ENCODE measurements around the gene PTGDS. TPM values are rescaled to one million over a fixed set of nuclear protein-coding genes. Genes with fewer than 3 reads are reported as not detected.

Gene PTGDS
- total and polyA plus RNA-seq, 2 donors (not counting 1 experiment from before 2014, with no cell fraction given), result 0.13 TPM; not detected in 1

DNA sequence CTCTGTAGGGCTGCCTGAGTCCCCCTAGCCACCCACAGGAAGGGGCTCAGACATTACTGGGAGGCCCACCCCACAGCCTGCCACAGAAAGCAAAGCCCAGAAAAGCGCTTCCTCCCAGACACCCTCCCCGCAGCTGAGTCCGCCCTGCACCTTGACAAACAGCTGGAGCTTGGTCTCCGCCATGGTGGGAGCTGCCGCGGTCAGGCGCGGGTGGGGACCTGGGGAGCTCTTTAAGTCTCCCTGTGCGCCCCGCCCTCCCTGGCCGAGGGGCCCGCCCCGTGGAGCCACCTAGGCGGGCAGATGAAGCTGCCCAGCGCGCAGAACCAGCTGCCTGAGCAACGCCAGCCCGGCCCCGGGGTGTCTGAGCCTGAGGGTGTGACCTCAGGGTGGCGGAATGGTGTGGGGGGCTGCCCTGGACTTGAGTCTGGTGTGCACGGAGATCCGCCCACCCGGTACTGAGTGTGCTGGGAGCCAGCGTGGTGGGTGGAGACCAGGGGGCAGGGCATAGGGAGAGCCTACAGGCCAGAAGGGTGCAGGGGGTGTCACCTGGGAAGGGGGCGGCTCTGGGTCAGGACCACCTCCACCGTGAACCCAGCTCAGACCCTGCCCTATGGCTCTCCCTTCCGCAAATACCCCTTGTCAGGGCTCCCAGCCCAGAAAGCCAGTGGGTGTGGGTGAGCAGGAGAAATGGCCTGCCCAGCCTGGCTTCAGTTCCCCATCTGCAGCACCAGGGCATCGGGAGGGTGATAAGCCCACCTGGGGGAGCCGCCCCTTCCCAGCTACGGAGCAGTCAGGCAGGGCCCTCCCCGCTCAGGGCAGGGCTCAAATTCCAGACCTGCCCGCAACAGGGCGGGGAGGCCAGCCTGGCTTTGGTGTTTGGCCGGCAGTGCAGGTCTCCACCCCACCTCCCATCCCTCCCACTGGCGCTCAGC, 19.3 kb downstream of the PTGDS start, which contains the start of gene CLIC3:
Gene CLIC3 (minus strand): TSS at position 208 of the 932 bp plus-strand sequence. CDS start 25 bp downstream, at position 183.
- Histone ChIP-seq H3K4me1 (ENCODE audit: control insufficient read depth in 2 of 2, insufficient read depth in 2 of 2, low read length in 2 of 2) (peaks cover 60 to 76% of the 10 kb centered on the region in 2 donors), H3K27me3 (replicated peaks in 1 of 4; ENCODE audit: control extremely low read depth in 1 of 4, control insufficient read depth in 3 of 4, insufficient read depth in 4 of 4, low read length in 3 of 4) (peaks cover 0 to 4% (median 0%) of the 10 kb centered on the region in 4 experiments), H4K20me1 (ENCODE audit: control insufficient read depth, insufficient read depth, low read length, poor library complexity, severe bottlenecking) (peaks cover 17% of the 10 kb centered on the region), H3K4me2 (replicated peaks; ENCODE audit: low read depth, low read length, poor library complexity, severe bottlenecking) (peak within 1 kb of the TSS; percentile 90), H2AFZ (ENCODE audit: insufficient read depth, low read depth, low read length, poor library complexity, severe bottlenecking) (peak within 1 kb of the TSS; percentile 74), H3K9ac (ENCODE audit: low read length) (peak within 1 kb of the TSS; percentile 59), H3K36me3 (replicated peaks in 1 of 2; ENCODE audit: control extremely low read depth in 1 of 2, control insufficient read depth in 1 of 2, extremely low read depth in 1 of 2, insufficient read depth in 2 of 2, low read length in 1 of 2) (peaks cover 0 to 6% of the 10 kb centered on the region in 2 experiments), H3K27ac (ENCODE audit: low read length in 2 of 2) (peak within 1 kb of the TSS; percentile 3 to 54), H3K4me3 (ENCODE audit: control extremely low read depth in 1 of 5, extremely low read depth in 1 of 5, insufficient read depth in 1 of 5, low read depth in 2 of 5, low read length in 4 of 5) (peak within 1 kb of the TSS in 4 of 5 experiments; percentile 24 to 60 (median 36)), H3K9me3 (ENCODE audit: control extremely low read depth in 1 of 3, control insufficient read depth in 2 of 3, insufficient read depth in 1 of 3, low read length in 2 of 3) (peaks cover 0 to 7% (median 0%) of the 10 kb centered on the region in 3 donors), H3K79me2 (ENCODE audit: control insufficient read depth, insufficient read depth, low read length) (peaks cover 10% of the 10 kb centered on the region)
- Mint-ChIP-seq H3K27ac (peak within 1 kb of the TSS; percentile 82), H3K27me3 (peaks cover 3% of the 10 kb centered on the region), H3K4me3 (peak within 1 kb of the TSS; percentile 76), H3K9me3 (ENCODE audit: insufficient read depth) (no peaks in the 10 kb centered on the region), H3K4me1 (peaks cover 56% of the 10 kb centered on the region)
- 8% methylated on average over 28 of the region's 35 CpGs for WGBS (ENCODE audit: insufficient coverage)
- intact Hi-C loops (cut with micrococcal nuclease), result no loop called here
- ChIA-PET CTCF (interaction anchor here (0.6 to 3.4 kb wide), 8 partner anchors 29 to 207 kb away, joined by 3 to 22 read pairs (median 4); partner anchors contain the start of genes ABCA2, AJM1 and NPDC1), POLR2A (interaction anchor here (0.5 to 1.5 kb wide), 4 partner anchors 15 to 190 kb away, joined by 3 to 5 read pairs (median 4); no protein-coding TSS in a partner anchor)
- ATAC-seq (ENCODE audit: low read depth) (no peak), DNase-seq (peak; percentile 61)
- TF ChIP-seq, protein P1, sequence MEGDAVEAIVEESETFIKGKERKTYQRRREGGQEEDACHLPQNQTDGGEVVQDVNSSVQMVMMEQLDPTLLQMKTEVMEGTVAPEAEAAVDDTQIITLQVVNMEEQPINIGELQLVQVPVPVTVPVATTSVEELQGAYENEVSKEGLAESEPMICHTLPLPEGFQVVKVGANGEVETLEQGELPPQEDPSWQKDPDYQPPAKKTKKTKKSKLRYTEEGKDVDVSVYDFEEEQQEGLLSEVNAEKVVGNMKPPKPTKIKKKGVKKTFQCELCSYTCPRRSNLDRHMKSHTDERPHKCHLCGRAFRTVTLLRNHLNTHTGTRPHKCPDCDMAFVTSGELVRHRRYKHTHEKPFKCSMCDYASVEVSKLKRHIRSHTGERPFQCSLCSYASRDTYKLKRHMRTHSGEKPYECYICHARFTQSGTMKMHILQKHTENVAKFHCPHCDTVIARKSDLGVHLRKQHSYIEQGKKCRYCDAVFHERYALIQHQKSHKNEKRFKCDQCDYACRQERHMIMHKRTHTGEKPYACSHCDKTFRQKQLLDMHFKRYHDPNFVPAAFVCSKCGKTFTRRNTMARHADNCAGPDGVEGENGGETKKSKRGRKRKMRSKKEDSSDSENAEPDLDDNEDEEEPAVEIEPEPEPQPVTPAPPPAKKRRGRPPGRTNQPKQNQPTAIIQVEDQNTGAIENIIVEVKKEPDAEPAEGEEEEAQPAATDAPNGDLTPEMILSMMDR (IDR thresholded peaks at IDR 0.05), result no peak
- no peak for TF ChIP-seq EZH2 (IDR thresholded peaks at IDR 0.05; ENCODE audit: borderline replicate concordance, insufficient read depth, low read depth, low read length, poor library complexity, severe bottlenecking)

Data from B cell (primary cell).